Hepatocyte (in vitro differentiated cells): ENCODE results near the gene MAU2. TPM values are rescaled to one million over a fixed set of nuclear protein-coding genes. Genes with fewer than 3 reads are reported as not detected.

Experiments used
- DNase-seq: peaks from one replicate; pipeline ENCODE4 v3.0.0-alpha.2; 2016; ENCODE audit warnings: low spot score
- H2AFZ ChIP-seq: fragments of 200-600 bp; sonication (generic); 2 replicates; pipeline ENCODE4 v1.6.0; 2016; ENCODE audit warnings: antibody characterized with exemption, mild to moderate bottlenecking
- H3K27ac ChIP-seq: fragments of 200-600 bp; sonication (generic); 2 replicates; pipeline ENCODE4 v1.5.1; 2016; ENCODE audit warnings: mild to moderate bottlenecking
- H3K27me3 ChIP-seq: fragments of 200-600 bp; sonication (generic); 2 replicates; pipeline ENCODE4 v1.6.1; 2016
- H3K36me3 ChIP-seq: fragments of 200-600 bp; sonication (generic); replicated peaks from 2 replicates; pipeline ENCODE4 v1.5.1; 2016; ENCODE audit warnings: low read depth; ENCODE audit not compliant: insufficient read depth
- H3K4me1 ChIP-seq: fragments of 200-600 bp; sonication (generic); 2 replicates; pipeline ENCODE4 v1.5.1; 2016; ENCODE audit warnings: mild to moderate bottlenecking, moderate library complexity; ENCODE audit not compliant: insufficient read depth
- H3K4me2 ChIP-seq: fragments of 200-600 bp; sonication (generic); 2 replicates; pipeline ENCODE4 v1.6.0; 2016
- H3K4me3 ChIP-seq: fragments of 200-600 bp; sonication (generic); 2 replicates; pipeline ENCODE4 v1.5.1; 2016; ENCODE audit warnings: mild to moderate bottlenecking
- H3K79me2 ChIP-seq: fragments of 200-600 bp; sonication (generic); 2 replicates; pipeline ENCODE4 v1.6.0; 2017; ENCODE audit warnings: mild to moderate bottlenecking
- H3K9me2 ChIP-seq: fragments of 200-600 bp; sonication (generic); replicated peaks from 2 replicates; pipeline ENCODE4 v1.6.0; 2017; ENCODE audit warnings: mild to moderate bottlenecking; ENCODE audit not compliant: insufficient read depth
- H3K9me3 ChIP-seq: fragments of 200-600 bp; sonication (generic); 2 replicates; pipeline ENCODE4 v1.5.1; 2016; ENCODE audit warnings: low read depth, mild to moderate bottlenecking
- H4K20me1 ChIP-seq: fragments of 200-600 bp; sonication (generic); 2 replicates; pipeline ENCODE4 v1.6.0; 2016; ENCODE audit warnings: mild to moderate bottlenecking; ENCODE audit not compliant: insufficient read depth, poor library complexity, severe bottlenecking
- EZH2 ChIP-seq: fragments of 200-600 bp; sonication (generic); IDR thresholded peaks from 2 replicates; pipeline ENCODE4 v1.6.1; 2016; ENCODE audit warnings: antibody characterized with exemption, mild to moderate bottlenecking, borderline replicate concordance
- EZH2phosphoT487 ChIP-seq: fragments of 200-600 bp; sonication (generic); IDR thresholded peaks from one replicate; pipeline ENCODE4 v1.6.1; 2018; ENCODE audit warnings: antibody characterized with exemption, mild to moderate bottlenecking, low read depth, moderate library complexity; ENCODE audit not compliant: unreplicated experiment, severe bottlenecking
- WGBS: methylation state at CpG from one replicate; pipeline ENCODE4 v1.1.6; 2016; ENCODE audit warnings: low lambda C conversion rate; ENCODE audit errors: missing lambda C conversion rate; 5-methylcytosine and 5-hydroxymethylcytosine counted together
- polyA plus RNA-seq: library from polyadenylated mRNA; unstranded; fragments of >200 nt; fragmentation: Nextera tagmentation; extraction: Ambion mirVana; gene quantifications from 2 replicates; pipeline ENCODE4 v1.2.1, GENCODE V29; 2016
- total RNA-seq: library from RNA; depleted of rRNA; stranded (reverse); fragments of >200 nt; gene quantifications from 2 replicates; pipeline ENCODE4 v1.2.3, GENCODE V29; 2014
- TF ChIP-seq, protein P1 (sequence below): fragments of 200-600 bp; sonication (generic); IDR thresholded peaks from 2 replicates; pipeline ENCODE4 v1.5.1; 2016; ENCODE audit warnings: antibody characterized with exemption, mild to moderate bottlenecking; ENCODE audit not compliant: poor library complexity

Gene MAU2
- total and polyA plus RNA-seq, 2 experiments from 2014 or later: 25.3 to 31.8 TPM

- no peak overlapping the region for H3K4me2 ChIP-seq
- H3K9me3 ChIP-seq: no peaks in the 10 kb centered on the region
- H3K36me3 ChIP-seq: no peaks in the 10 kb centered on the region
- H3K27me3 ChIP-seq: no peaks in the 10 kb centered on the region
- DNase-seq: no peak
- H3K9me2 ChIP-seq: no peaks in the 10 kb centered on the region
- H3K4me3 ChIP-seq: no peak overlapping the region
- no peaks in the 10 kb centered on the region for H3K79me2 ChIP-seq
- H3K4me1 ChIP-seq: no peaks in the 10 kb centered on the region
- no peaks in the 10 kb centered on the region for H4K20me1 ChIP-seq
- TF ChIP-seq EZH2: no peak
- no peak for TF ChIP-seq EZH2phosphoT487
- TF ChIP-seq, protein P1, sequence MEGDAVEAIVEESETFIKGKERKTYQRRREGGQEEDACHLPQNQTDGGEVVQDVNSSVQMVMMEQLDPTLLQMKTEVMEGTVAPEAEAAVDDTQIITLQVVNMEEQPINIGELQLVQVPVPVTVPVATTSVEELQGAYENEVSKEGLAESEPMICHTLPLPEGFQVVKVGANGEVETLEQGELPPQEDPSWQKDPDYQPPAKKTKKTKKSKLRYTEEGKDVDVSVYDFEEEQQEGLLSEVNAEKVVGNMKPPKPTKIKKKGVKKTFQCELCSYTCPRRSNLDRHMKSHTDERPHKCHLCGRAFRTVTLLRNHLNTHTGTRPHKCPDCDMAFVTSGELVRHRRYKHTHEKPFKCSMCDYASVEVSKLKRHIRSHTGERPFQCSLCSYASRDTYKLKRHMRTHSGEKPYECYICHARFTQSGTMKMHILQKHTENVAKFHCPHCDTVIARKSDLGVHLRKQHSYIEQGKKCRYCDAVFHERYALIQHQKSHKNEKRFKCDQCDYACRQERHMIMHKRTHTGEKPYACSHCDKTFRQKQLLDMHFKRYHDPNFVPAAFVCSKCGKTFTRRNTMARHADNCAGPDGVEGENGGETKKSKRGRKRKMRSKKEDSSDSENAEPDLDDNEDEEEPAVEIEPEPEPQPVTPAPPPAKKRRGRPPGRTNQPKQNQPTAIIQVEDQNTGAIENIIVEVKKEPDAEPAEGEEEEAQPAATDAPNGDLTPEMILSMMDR: no peak
- WGBS: 95% methylated on average over 17 of the region's 17 CpGs
- H2AFZ ChIP-seq: no peak overlapping the region
- H3K27ac ChIP-seq: no peak overlapping the region
Observed at GRCh38 chr19:19337120-19337519, 16.5 kb downstream of the MAU2 start.

DNA sequence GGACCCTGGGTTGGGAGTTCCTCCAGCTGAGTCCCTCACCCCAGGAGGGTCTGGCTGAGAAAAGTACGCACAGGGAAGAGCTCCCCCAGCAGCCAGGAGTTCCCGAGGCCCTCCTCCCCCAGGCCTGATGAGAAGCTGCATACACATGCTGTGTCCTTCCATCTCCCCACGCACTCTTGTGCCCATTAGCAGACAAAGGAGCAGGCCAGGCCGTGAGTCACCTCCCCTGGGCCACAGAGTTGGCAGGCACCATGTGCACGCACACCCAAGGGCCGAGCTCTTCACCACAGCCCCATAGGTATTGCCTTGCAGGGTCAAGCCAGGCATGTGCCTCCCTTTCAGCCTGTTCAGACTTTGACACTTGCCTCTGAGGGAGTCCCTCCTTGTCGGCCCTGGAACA, 17.5 kb downstream of the MAU2 start:
- TF ChIP-seq EZH2: no peak
- TF ChIP-seq EZH2phosphoT487: no peak
- TF ChIP-seq, protein P1: no peak
- Histone ChIP-seq H3K9me3 (no peaks in the 10 kb centered on the region), H3K79me2 (no peaks in the 10 kb centered on the region), H3K4me2 (no peak overlapping the region), H3K9me2 (no peaks in the 10 kb centered on the region), H4K20me1 (no peaks in the 10 kb centered on the region), H3K4me3 (no peak overlapping the region), H3K4me1 (no peaks in the 10 kb centered on the region), H2AFZ (no peak overlapping the region), H3K27me3 (no peaks in the 10 kb centered on the region), H3K27ac (no peak overlapping the region), H3K36me3 (no peaks in the 10 kb centered on the region)
- 96% methylated on average over 7 of the region's 7 CpGs for WGBS
- DNase-seq: no peak

DNA sequence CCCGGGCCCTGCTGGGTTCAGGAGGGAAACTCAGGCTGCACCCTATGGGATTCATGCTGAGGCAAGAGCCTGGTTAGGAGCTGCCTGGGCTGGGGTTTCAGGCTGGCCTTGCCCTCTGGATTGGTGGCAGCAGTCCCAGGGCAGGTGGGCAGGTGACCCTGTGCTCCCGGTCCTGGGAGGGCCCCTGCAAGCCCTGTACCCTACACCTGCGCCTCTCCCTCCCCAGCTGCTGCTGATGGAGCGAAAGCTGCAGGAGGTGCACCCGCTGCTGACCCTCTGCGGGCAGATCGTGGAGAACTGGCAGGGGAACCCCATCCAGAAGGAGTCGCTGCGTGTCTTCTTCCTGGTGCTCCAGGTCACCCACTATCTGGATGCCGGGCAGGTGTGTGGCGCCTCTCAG, 20.4 kb downstream of the MAU2 start:
- no peaks in the 10 kb centered on the region for H3K4me1 ChIP-seq
- 91% methylated on average over 11 of the region's 11 CpGs for WGBS
- H2AFZ ChIP-seq: no peak overlapping the region
- no peaks in the 10 kb centered on the region for H4K20me1 ChIP-seq
- H3K4me2 ChIP-seq: no peak overlapping the region
- no peaks in the 10 kb centered on the region for H3K9me3 ChIP-seq
- no peak overlapping the region for H3K4me3 ChIP-seq
- no peaks in the 10 kb centered on the region for H3K27me3 ChIP-seq
- no peaks in the 10 kb centered on the region for H3K36me3 ChIP-seq
- no peak for DNase-seq
- H3K79me2 ChIP-seq: no peaks in the 10 kb centered on the region
- TF ChIP-seq, protein P1: no peak
- no peak for TF ChIP-seq EZH2phosphoT487
- no peak for TF ChIP-seq EZH2
- no peaks in the 10 kb centered on the region for H3K9me2 ChIP-seq
- no peak overlapping the region for H3K27ac ChIP-seq
